ENCODE data around the gene CIP2A. TPM values are rescaled to one million over a fixed set of nuclear protein-coding genes. Genes with fewer than 3 reads are reported as not detected.
A peak's percentile ranks its signal among the peaks of the same experiment; 100 is the strongest.

Gene CIP2A
- total RNA-seq, 2 experiments from 2014 or later = 34.7 to 39.9 TPM

DNA sequence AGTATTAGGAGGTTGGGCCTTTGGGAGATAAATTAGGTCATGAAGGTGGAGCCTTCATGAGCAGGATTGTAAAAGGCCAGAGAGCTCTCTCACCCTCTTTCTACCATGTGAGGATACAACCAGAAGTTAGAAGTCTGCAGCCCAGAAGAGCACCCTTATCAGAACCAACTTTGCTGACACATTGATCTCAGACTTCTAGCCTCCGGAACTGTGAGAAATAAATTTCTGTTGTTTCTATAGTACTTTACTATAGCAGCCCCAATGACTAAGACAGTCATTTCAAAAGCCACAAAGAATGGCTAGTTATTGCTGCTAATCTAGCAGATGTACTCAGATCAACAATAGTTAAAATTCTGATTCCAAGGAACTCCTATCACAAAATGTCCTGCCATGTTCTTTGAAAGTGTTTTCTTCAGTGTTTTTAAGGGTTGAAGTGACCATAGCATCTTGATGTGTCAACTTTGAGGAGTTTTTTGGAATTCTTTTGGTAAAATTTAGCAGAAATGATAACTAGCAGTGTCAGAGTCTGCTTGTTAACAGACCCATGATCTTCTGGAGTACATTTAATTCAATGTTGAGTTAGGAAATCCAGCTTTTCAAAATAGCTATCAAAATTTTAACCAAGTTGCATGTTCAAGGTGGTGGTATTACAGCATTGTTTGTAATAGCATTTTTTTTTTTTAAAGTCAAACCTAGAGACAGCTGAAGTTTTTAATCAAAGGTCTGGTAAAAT is 10.6 kb upstream of the CIP2A start:
- Mint-ChIP-seq H3K36me3 (ENCODE audit: low read depth) (no peaks in the 10 kb centered on the region), H3K4me3 (no peak overlapping the region), H3K9me3 (no peaks in the 10 kb centered on the region), H3K27ac (no peak overlapping the region), H3K4me1 (ENCODE audit: low read depth) (peaks cover 50% of the 10 kb centered on the region), H3K27me3 (ENCODE audit: low read depth) (no peaks in the 10 kb centered on the region)
- DNase-seq = no peak
- intact Hi-C loops (cut with micrococcal nuclease) = no loop called here
- CTCF ChIA-PET = interaction anchor here (0.6 to 1.4 kb wide), 2 partner anchors 11 to 148 kb away, joined by 4 to 7 read pairs; partner anchors contain the start of gene CIP2A

- no peak for DNase-seq
- intact Hi-C loops (cut with micrococcal nuclease) = no loop called here
- H3K9me3 Mint-ChIP-seq = no peaks in the 10 kb centered on the region
- no peaks in the 10 kb centered on the region for H3K36me3 Mint-ChIP-seq (ENCODE audit: low read depth)
- H3K4me3 Mint-ChIP-seq = no peak overlapping the region
- H3K4me1 Mint-ChIP-seq (ENCODE audit: low read depth) = peaks cover 38% of the 10 kb centered on the region
- CTCF ChIA-PET = interaction anchor here (0.6 to 1.4 kb wide), 5 partner anchors 8 to 317 kb away, joined by 3 to 4 read pairs (median 3); partner anchors contain the start of gene HHLA2
- H3K27ac Mint-ChIP-seq = no peak overlapping the region
- no peaks in the 10 kb centered on the region for H3K27me3 Mint-ChIP-seq (ENCODE audit: low read depth)
Observed at GRCh38 chr3:108598375-108598774, 9.1 kb upstream of the CIP2A start.

DNA sequence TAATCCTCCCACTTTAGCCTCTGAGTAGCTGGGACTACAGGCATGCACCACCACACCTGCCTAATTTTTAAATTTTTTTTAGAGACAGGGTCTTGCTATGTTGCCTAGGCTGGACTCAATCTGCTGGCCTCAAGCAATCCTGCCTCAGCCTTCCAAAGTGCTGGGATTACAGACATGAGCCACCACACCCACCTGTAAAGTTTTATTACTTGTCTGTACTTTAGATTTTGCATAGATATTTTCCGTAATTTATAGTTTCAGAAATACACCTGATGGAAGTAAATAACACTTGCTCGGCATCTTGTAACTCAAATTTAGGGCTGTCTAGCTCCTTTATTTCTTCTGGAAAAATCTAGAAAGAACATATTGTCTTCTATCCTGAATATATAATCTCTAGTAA is 6.1 kb upstream of the CIP2A start:
- no peaks in the 10 kb centered on the region for H3K27me3 Mint-ChIP-seq (ENCODE audit: low read depth)
- peaks cover 38% of the 10 kb centered on the region for H3K4me1 Mint-ChIP-seq (ENCODE audit: low read depth)
- no peak overlapping the region for H3K27ac Mint-ChIP-seq
- intact Hi-C loops (cut with micrococcal nuclease) = no loop called here
- H3K9me3 Mint-ChIP-seq = no peaks in the 10 kb centered on the region
- H3K36me3 Mint-ChIP-seq (ENCODE audit: low read depth) = no peaks in the 10 kb centered on the region
- no peak overlapping the region for H3K4me3 Mint-ChIP-seq
- CTCF ChIA-PET = no interaction called here
- DNase-seq = no peak

DNA sequence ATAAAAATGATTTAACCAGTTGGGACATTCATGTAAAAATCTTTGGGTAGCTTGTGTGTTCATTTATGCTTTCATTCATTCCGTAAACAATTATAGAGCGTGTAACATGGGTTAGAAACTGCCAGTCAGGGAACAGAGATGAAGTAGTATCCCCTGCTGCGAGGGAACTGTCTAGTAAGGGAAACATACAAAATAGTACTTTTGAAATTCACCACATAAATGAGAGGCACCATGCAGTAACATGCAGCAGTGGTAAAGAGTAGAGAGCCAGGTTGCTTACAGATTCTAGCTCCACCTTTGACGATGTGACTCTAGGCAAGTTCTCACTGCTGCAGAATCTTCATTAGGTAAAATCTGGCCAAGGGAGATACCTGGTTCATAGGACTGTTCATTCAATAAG is 1.2 kb upstream of the CIP2A start:
- Mint-ChIP-seq H3K27ac (peak overlapping the region; percentile 99), H3K4me1 (ENCODE audit: low read depth) (peaks cover 36% of the 10 kb centered on the region), H3K27me3 (ENCODE audit: low read depth) (no peaks in the 10 kb centered on the region), H3K36me3 (ENCODE audit: low read depth) (peaks cover 12% of the 10 kb centered on the region), H3K9me3 (no peaks in the 10 kb centered on the region), H3K4me3 (peak overlapping the region; percentile 95)
- CTCF ChIA-PET = interaction anchor here (0.8 to 4.8 kb wide), 4 partner anchors 8 to 229 kb away, joined by 3 to 28 read pairs (median 4); no protein-coding TSS in a partner anchor
- no peak for DNase-seq
- intact Hi-C loops (cut with micrococcal nuclease) = no loop called here

DNA sequence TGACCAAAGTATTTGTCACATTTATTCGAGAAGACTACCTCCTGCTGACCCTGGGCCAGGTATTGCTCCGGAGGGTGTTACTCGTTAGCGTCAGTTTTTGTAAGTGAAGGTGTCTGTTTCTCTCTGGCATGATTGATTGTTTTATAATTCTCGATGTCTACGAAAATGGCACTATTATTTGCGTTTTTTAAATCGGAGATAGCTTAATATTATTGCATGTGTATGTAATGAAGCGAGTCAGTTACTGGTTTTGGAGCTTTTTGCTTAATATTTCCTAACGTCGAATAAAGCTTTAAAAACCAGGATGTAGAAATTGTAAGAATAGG is 723 bp upstream of the CIP2A start:
- Mint-ChIP-seq H3K9me3 (no peaks in the 10 kb centered on the region), H3K4me3 (peak overlapping the region; percentile 95), H3K27ac (peak overlapping the region; percentile 99), H3K4me1 (ENCODE audit: low read depth) (peaks cover 36% of the 10 kb centered on the region), H3K36me3 (ENCODE audit: low read depth) (peaks cover 16% of the 10 kb centered on the region), H3K27me3 (ENCODE audit: low read depth) (no peaks in the 10 kb centered on the region)
- DNase-seq = no peak
- CTCF ChIA-PET = interaction anchor here (0.7 to 4.8 kb wide), 6 partner anchors 9 to 235 kb away, joined by 3 to 28 read pairs (median 4); no protein-coding TSS in a partner anchor
- intact Hi-C loops (cut with micrococcal nuclease) = loop anchor here (1.0 to 10.0 kb wide), 13 partner anchors 10 to 1067 kb away; partner anchors contain the start of genes BBX, CD47, HHLA2 and IFT57

- H3K27me3 Mint-ChIP-seq (ENCODE audit: low read depth) = no peaks in the 10 kb centered on the region
- H3K27ac Mint-ChIP-seq = peak overlapping the region; percentile 99
- H3K9me3 Mint-ChIP-seq = no peaks in the 10 kb centered on the region
- peaks cover 36% of the 10 kb centered on the region for H3K4me1 Mint-ChIP-seq (ENCODE audit: low read depth)
- CTCF ChIA-PET = interaction anchor here (1.0 to 4.8 kb wide), 5 partner anchors 11 to 36 kb away, joined by 3 to 28 read pairs (median 4); no protein-coding TSS in a partner anchor
- DNase-seq = no peak
- peak overlapping the region; percentile 95 for H3K4me3 Mint-ChIP-seq
- intact Hi-C loops (cut with micrococcal nuclease) = loop anchor here (2.0 to 10.0 kb wide), 7 partner anchors 34 to 1066 kb away; partner anchors contain the start of genes BBX, CD47, HHLA2 and IFT57
- H3K36me3 Mint-ChIP-seq (ENCODE audit: low read depth) = peaks cover 20% of the 10 kb centered on the region
Observed at GRCh38 chr3:108588601-108589000, 637 bp downstream of the CIP2A start.

DNA sequence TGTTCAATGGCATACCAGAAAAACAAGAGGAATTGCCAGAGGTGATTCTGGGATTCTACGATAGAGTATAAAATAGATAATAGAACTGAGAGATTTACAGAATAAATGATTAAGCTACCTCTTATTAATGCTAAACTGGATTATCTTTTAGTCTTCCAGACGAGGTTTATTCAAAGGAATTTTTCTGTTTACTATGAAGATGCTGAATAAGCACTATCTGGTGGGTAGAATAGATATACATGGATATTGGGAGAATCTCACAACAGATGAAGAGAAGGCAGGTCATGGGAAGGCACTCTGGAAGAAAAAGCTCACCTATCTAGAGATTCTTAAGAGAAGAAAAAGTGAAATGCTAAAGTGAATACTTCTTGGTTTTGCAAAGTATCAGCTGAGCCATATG is 11.2 kb downstream of the CIP2A start:
- no peaks in the 10 kb centered on the region for H3K27me3 Mint-ChIP-seq (ENCODE audit: low read depth)
- H3K4me3 Mint-ChIP-seq = no peak overlapping the region
- DNase-seq = no peak
- peaks cover 34% of the 10 kb centered on the region for H3K36me3 Mint-ChIP-seq (ENCODE audit: low read depth)
- intact Hi-C loops (cut with micrococcal nuclease) = no loop called here
- H3K27ac Mint-ChIP-seq = no peak overlapping the region
- no peaks in the 10 kb centered on the region for H3K9me3 Mint-ChIP-seq
- H3K4me1 Mint-ChIP-seq (ENCODE audit: low read depth) = peaks cover 6% of the 10 kb centered on the region
- CTCF ChIA-PET = interaction anchor here (1.2 kb wide), 1 partner anchor 337 kb away, joined by 3 read pairs; no protein-coding TSS in a partner anchor

- DNase-seq = no peak
- CTCF ChIA-PET = no interaction called here
- no peaks in the 10 kb centered on the region for H3K4me1 Mint-ChIP-seq (ENCODE audit: low read depth)
- H3K4me3 Mint-ChIP-seq = no peak overlapping the region
- H3K9me3 Mint-ChIP-seq = no peaks in the 10 kb centered on the region
- intact Hi-C loops (cut with micrococcal nuclease) = no loop called here
- H3K36me3 Mint-ChIP-seq (ENCODE audit: low read depth) = peaks cover 36% of the 10 kb centered on the region
- no peak overlapping the region for H3K27ac Mint-ChIP-seq
- H3K27me3 Mint-ChIP-seq (ENCODE audit: low read depth) = no peaks in the 10 kb centered on the region
Observed at GRCh38 chr3:108569336-108569735, 19.9 kb downstream of the CIP2A start.

DNA sequence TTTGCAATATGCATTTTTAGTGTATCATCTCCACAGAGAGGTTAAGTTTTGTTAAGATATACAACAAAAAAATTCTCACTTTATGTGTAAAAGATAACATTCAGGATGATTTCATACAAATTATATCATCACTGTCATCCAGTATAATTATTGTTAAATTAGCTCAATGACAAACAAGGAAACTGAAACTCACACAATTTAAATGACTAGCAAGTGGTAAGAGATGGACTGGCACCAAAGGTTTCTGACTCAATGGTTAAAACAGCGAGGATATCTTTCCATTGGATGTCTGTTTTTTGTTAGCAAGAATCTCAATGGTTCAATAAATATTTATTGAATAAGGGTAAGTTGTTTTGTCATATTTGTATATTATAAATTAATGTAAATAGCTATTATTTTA is 22.6 kb downstream of the CIP2A start:
- Mint-ChIP-seq H3K9me3 (no peaks in the 10 kb centered on the region), H3K36me3 (ENCODE audit: low read depth) (peaks cover 33% of the 10 kb centered on the region), H3K4me1 (ENCODE audit: low read depth) (no peaks in the 10 kb centered on the region), H3K4me3 (no peak overlapping the region), H3K27ac (no peak overlapping the region), H3K27me3 (ENCODE audit: low read depth) (no peaks in the 10 kb centered on the region)
- DNase-seq = no peak
- CTCF ChIA-PET = interaction anchor here (0.8 to 1.1 kb wide), 2 partner anchors 11 to 22 kb away, joined by 3 to 4 read pairs; no protein-coding TSS in a partner anchor
- intact Hi-C loops (cut with micrococcal nuclease) = no loop called here

- no peaks in the 10 kb centered on the region for H3K9me3 Mint-ChIP-seq
- CTCF ChIA-PET = interaction anchor here (0.8 kb wide), 1 partner anchor 13 kb away, joined by 3 read pairs; no protein-coding TSS in a partner anchor
- no peak overlapping the region for H3K4me3 Mint-ChIP-seq
- intact Hi-C loops (cut with micrococcal nuclease) = no loop called here
- no peaks in the 10 kb centered on the region for H3K27me3 Mint-ChIP-seq (ENCODE audit: low read depth)
- H3K36me3 Mint-ChIP-seq (ENCODE audit: low read depth) = peaks cover 41% of the 10 kb centered on the region
- no peaks in the 10 kb centered on the region for H3K4me1 Mint-ChIP-seq (ENCODE audit: low read depth)
- no peak overlapping the region for H3K27ac Mint-ChIP-seq
- DNase-seq = no peak
Observed at GRCh38 chr3:108565506-108565905, 23.7 kb downstream of the CIP2A start.

GRCh38 chr3:108564564-108564963 is 24.7 kb downstream of the CIP2A start:
- DNase-seq = no peak
- Mint-ChIP-seq H3K27ac (no peak overlapping the region), H3K9me3 (no peaks in the 10 kb centered on the region), H3K4me1 (ENCODE audit: low read depth) (no peaks in the 10 kb centered on the region), H3K4me3 (no peak overlapping the region), H3K27me3 (ENCODE audit: low read depth) (no peaks in the 10 kb centered on the region), H3K36me3 (ENCODE audit: low read depth) (peaks cover 40% of the 10 kb centered on the region)
- CTCF ChIA-PET = interaction anchor here (0.8 kb wide), 1 partner anchor 12 kb away, joined by 3 read pairs; no protein-coding TSS in a partner anchor
- intact Hi-C loops (cut with micrococcal nuclease) = no loop called here

DNA sequence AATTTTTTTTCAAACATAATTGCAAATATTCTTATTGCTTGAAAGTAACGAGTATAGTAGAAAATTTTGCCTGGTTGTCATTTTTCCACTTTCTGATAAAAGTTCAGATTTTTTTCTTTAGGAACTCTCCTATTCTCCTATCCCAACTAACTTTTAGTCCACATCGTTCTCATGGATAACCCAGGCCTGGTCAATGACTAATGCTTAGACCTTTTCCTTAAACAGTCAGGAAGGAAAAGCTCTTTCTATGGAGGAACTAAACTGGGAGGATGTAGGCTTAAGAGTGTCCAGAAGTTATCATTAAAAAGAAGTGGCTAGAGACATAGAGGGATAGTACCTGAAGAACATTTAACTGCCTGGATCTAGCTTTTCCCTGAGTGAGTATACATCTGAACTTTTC is 26.7 kb downstream of the CIP2A start:
- Mint-ChIP-seq H3K27ac (no peak overlapping the region), H3K4me1 (ENCODE audit: low read depth) (no peaks in the 10 kb centered on the region), H3K9me3 (no peaks in the 10 kb centered on the region), H3K4me3 (no peak overlapping the region), H3K27me3 (ENCODE audit: low read depth) (no peaks in the 10 kb centered on the region), H3K36me3 (ENCODE audit: low read depth) (peaks cover 44% of the 10 kb centered on the region)
- CTCF ChIA-PET = no interaction called here
- no peak for DNase-seq
- intact Hi-C loops (cut with micrococcal nuclease) = no loop called here
